Mammary epithelial cell (primary cell): ENCODE measurements around the gene RAB7A.

ENCODE experiments used
- EZH2 ChIP-seq: IDR thresholded peaks from 2 replicates; pipeline ENCODE4 v1.6.1; 2012; ENCODE audit warnings: low read length, inconsistent platforms, borderline replicate concordance
- TF ChIP-seq, protein P1 (sequence below), 2 donors: IDR thresholded peaks in 1 of 2; conservative IDR thresholded peaks in 1 of 2; 2 replicates each; pipeline ENCODE4 v1.5.1; 2011 to 2012; ENCODE audit warnings: inconsistent platforms in 2 of 2, low read length in 2 of 2, mild to moderate bottlenecking in 2 of 2, control low read depth in 1 of 2, low read depth in 1 of 2; ENCODE audit not compliant: insufficient read depth in 1 of 2; ENCODE audit errors: extremely low read depth in 1 of 2

DNA sequence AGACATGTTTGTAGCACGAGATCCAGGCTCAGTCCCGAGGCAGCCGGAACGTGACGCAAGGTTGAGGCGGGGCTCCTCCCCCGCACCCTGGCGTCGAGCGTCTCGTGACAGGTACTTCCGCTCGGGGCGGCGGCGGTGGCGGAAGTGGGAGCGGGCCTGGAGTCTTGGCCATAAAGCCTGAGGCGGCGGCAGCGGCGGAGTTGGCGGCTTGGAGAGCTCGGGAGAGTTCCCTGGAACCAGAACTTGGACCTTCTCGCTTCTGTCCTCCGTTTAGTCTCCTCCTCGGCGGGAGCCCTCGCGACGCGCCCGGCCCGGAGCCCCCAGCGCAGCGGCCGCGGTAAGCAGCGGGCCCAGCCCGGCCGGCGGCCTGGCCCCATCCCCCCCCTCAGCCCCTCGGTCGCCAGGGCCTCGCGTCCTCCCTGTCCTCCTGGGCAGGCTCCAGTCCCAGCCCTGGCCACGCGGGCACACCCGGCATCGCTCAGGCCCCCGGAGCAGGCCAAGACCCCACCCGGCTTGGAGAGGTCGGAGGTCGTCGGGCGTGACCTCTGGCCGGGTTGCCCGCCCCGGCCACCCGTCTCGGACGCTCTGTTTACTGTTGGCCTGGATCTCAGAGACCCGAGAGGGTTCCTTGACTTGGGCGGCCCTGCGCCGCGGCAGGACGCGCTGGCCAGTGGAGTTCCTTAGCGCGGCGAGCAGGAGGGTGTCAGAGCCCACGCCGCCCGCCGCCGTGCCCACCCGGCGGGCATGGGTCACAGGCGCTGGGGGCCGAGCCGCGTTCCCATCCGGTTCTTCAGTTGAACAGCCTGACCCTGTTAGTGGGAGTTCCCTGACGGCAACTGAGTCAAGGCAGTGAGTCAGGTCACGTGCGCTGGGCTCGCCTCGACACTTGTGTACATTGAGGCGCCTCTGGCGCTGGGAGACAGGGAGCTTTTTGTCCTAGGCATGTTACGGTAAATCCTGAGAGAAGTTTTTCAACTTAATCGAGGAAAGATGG, at the start of gene RAB7A:
- TF ChIP-seq, protein P1, sequence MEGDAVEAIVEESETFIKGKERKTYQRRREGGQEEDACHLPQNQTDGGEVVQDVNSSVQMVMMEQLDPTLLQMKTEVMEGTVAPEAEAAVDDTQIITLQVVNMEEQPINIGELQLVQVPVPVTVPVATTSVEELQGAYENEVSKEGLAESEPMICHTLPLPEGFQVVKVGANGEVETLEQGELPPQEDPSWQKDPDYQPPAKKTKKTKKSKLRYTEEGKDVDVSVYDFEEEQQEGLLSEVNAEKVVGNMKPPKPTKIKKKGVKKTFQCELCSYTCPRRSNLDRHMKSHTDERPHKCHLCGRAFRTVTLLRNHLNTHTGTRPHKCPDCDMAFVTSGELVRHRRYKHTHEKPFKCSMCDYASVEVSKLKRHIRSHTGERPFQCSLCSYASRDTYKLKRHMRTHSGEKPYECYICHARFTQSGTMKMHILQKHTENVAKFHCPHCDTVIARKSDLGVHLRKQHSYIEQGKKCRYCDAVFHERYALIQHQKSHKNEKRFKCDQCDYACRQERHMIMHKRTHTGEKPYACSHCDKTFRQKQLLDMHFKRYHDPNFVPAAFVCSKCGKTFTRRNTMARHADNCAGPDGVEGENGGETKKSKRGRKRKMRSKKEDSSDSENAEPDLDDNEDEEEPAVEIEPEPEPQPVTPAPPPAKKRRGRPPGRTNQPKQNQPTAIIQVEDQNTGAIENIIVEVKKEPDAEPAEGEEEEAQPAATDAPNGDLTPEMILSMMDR (conservative IDR thresholded peaks at IDR 0.05 in 1 of 2, IDR thresholded peaks at IDR 0.05 in 1 of 2; ENCODE audit: extremely low read depth in 1 of 2, insufficient read depth in 1 of 2, low read depth in 1 of 2, low read length in 2 of 2): no peak
- TF ChIP-seq EZH2: no peak
